AG04449 (cell line): ENCODE measurements around the gene SDC1.

ENCODE experiments used
- CTCF ChIA-PET: fragments of 350-600 bp; formaldehyde crosslinking; extraction: SDS; loops from one replicate; lab custom pipeline; 2021; ENCODE audit warnings: antibody characterized with exemption; lab: Yijun Ruan, JAX
- POLR2A ChIA-PET: fragments of 400-600, 350-600 bp; formaldehyde crosslinking; extraction: SDS; loops from one replicate; lab custom pipeline; 2020; ENCODE audit warnings: antibody characterized with exemption, inconsistent platforms; lab: Yijun Ruan, JAX
- DNase-seq: peaks from one replicate; pipeline ENCODE4 v3.0.0-alpha.2; 2010; ENCODE audit warnings: low read depth, low spot score
- H3K4me3 ChIP-seq: 2 replicates; pipeline ENCODE4 v1.5.1; 2011; ENCODE audit warnings: low read depth, mild to moderate bottlenecking, control low read depth, low read length
- TF ChIP-seq, protein P1 (sequence below): IDR thresholded peaks from one replicate; pipeline ENCODE4 v1.5.1; 2011; ENCODE audit warnings: mild to moderate bottlenecking, moderate library complexity, low read length, control low read depth, inconsistent platforms; ENCODE audit not compliant: insufficient read depth; ENCODE audit errors: missing control alignments

Gene SDC1

DNA sequence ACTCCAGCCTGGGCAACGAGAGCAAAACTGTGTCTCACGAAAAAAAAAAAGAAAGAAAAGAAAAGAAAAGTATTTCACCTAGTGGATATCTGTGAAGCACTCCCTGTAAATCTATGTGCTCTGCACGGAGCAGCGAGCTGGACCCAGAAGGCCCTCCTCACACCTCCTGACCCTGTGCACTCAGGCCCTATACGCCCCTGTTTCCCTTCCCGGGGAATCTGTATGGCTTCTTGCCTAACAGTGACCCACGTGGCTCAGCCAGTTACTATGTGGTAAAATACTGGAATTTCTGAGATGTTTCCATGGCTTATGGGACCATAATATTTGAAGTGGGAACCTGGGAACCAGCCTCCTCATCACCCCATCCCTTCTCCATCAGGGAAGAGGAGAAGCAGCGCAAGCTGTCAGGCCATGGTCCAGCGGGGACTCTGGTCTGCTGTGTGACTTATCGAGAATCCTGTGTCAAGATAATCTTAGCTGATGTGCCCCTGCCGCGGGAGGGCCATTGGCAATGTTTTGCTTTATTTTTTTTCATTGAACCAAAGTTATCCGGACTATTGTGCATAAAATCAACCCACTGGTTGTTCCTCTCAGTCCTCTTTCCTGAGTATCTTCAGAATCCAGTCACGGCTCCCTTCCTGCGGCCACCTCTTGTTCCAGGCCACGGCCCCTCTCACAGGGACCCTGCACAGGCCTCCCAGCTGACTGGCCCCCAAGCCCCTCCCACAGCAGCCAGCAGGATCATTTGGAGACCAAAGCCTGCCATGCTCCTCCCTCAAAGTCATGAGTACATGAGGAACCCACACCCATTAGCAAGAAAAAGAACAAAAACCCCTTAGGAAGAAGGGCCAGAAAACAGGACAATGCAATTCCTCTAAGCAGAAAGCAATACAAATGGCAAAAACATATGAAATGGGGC lies 30.6 kb downstream of the SDC1 start:
- CTCF ChIA-PET, result interaction anchor here (0.7 to 1.8 kb wide), 2 partner anchors 85 to 86 kb away, joined by 3 to 4 read pairs; no protein-coding TSS in a partner anchor
- POLR2A ChIA-PET, result no interaction called here
- TF ChIP-seq, protein P1, sequence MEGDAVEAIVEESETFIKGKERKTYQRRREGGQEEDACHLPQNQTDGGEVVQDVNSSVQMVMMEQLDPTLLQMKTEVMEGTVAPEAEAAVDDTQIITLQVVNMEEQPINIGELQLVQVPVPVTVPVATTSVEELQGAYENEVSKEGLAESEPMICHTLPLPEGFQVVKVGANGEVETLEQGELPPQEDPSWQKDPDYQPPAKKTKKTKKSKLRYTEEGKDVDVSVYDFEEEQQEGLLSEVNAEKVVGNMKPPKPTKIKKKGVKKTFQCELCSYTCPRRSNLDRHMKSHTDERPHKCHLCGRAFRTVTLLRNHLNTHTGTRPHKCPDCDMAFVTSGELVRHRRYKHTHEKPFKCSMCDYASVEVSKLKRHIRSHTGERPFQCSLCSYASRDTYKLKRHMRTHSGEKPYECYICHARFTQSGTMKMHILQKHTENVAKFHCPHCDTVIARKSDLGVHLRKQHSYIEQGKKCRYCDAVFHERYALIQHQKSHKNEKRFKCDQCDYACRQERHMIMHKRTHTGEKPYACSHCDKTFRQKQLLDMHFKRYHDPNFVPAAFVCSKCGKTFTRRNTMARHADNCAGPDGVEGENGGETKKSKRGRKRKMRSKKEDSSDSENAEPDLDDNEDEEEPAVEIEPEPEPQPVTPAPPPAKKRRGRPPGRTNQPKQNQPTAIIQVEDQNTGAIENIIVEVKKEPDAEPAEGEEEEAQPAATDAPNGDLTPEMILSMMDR, result no peak
- no peak overlapping the region for H3K4me3 ChIP-seq
- DNase-seq, result no peak

DNA sequence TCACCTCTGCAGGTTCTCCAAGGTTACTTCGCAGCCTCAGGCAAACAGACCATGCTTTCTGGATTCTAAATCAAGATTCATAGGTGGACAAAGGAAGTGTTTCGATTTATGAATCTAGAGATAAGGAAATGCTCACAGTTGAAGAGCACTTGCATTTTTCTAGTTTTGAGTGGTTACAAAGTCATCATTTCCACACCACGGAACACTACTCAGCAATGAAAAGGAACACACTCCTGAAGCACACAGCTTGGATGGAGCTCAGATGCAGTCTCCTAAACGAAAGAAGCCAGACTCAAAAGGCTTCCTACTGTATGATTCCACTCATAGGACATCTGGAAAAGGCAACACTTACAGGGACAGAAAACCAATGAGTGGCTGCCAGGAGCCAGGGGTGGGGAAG lies 31.7 kb downstream of the SDC1 start:
- TF ChIP-seq, protein P1, result no peak
- no peak for DNase-seq
- H3K4me3 ChIP-seq, result no peak overlapping the region
- ChIA-PET POLR2A (no interaction called here), CTCF (interaction anchor here (0.7 to 5.0 kb wide), 5 partner anchors 12 to 178 kb away, joined by 3 to 47 read pairs (median 5); no protein-coding TSS in a partner anchor)

DNA sequence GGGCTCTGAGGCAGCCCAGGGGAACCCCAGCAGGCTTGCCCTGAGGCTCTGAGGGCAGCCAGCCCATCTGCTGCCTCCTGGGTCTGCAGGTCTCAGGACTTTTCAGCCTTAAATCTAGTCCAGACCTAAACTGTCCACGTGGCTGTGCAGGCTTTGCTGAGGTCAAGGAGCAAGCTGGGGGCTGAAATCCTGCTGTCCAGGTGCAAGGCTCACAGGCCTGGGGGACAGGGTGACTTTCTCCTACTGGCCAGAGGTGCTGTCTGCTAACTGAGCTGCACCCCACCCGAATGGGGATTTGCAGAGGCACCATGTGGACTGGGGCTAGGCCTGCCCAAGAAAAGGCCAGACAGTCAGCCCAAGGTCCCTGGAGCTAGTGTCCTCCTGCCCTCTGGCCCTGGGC lies 32.1 kb downstream of the SDC1 start:
- TF ChIP-seq, protein P1, result no peak
- CTCF ChIA-PET, result interaction anchor here (1.1 to 5.0 kb wide), 6 partner anchors 13 to 177 kb away, joined by 4 to 47 read pairs (median 4); no protein-coding TSS in a partner anchor
- POLR2A ChIA-PET, result no interaction called here
- no peak for DNase-seq
- no peak overlapping the region for H3K4me3 ChIP-seq

DNA sequence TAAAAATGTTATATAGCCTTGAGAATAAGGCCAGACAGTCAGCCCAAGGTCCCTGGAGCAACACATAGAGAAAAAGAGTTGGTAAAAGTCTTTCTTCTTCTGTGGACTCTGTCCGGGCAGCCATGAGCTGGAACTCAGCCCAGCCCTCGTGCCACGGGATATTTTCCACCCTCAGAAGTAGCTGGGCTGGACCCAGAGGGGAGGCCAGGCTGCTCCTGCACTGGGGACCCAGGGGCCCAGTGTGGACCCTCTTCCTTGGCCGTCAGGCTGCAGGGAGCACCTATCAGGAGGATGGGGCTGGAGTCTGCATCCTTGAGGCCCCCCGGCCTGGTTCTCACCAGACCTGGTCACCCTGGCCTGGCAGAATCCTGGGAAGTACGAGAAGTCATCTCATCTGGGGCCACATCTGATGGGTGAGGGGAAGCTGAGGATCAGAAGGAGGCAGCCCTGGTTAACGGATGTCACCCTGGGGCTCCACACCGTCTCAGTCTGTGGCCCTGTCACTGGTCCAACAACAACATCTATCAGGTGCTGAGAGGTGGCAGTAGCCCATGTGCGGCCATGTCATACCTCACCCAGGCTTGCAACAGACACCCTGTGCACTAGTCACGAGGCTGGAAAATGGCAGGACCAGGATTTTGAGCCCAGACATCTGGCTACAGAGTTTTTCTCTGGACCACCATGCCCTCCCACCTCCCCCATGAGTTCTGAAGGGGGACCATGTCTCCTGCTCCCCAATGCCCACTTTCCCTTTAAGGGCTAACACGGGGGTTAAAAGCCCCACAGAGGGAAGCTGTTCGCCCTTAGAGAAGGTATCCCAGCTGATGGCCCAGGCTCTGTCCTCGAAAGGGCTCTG lies 33.0 kb downstream of the SDC1 start:
- ChIA-PET POLR2A (interaction anchor here (0.6 kb wide), 1 partner anchor 290 kb away, joined by 3 read pairs; the partner anchor contains the start of gene TTC32), CTCF (interaction anchor here (0.6 to 5.0 kb wide), 15 partner anchors 11 to 236 kb away, joined by 3 to 47 read pairs (median 5); no protein-coding TSS in a partner anchor)
- no peak for DNase-seq
- TF ChIP-seq, protein P1, result no peak
- H3K4me3 ChIP-seq, result no peak overlapping the region

DNA sequence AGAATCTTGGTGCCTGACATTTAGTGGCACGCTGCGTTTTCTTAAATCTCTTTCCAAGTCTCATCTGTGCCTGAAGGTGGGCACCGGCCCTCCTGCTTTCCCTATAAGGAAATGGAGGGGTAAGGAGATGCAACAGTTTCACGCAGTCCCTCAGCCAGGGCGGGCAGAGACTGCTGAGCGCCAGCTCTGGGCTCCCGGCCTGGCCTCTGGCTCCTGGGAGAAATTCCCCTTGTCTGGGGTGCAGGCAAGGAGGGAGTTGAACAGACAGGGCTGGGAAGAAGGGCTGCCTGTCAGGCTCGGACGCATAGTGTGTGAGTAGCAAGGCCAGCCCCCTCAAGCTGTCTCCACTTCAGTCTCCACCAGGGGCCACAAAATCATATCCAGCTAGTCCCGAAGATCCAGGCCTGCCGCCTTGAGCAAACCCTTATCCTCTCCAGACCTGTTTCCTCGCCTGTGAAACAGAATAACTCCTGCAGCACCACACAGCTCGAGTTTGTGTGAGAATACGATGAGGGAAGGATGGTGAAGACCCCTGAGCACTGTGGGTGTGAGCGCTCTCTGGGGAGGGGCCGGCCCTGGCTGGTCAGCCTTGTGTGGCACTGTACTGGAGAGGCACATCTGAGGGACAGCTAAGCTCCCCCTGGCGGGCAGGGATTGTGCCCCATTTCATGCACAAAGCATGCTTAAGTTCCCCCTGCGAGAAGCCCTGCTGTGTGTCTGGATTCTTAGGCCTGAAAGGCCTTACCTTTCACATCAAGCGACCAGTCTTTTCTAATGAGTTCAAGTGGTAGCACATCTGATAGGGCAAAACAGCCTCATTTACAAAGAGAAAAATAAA lies 33.8 kb downstream of the SDC1 start:
- ChIA-PET CTCF (interaction anchor here (0.6 to 5.0 kb wide), 17 partner anchors 10 to 364 kb away, joined by 3 to 47 read pairs (median 5); no protein-coding TSS in a partner anchor), POLR2A (interaction anchor here (0.6 to 1.2 kb wide), 2 partner anchors 289 to 290 kb away, joined by 3 to 5 read pairs; partner anchors contain the start of gene TTC32)
- no peak for DNase-seq
- no peak overlapping the region for H3K4me3 ChIP-seq
- TF ChIP-seq, protein P1, result peak; percentile 61
